ENCODE results near the gene SUPT7L. TPM values are rescaled to one million over a fixed set of nuclear protein-coding genes. Genes with fewer than 3 reads are reported as not detected.

Gene SUPT7L
- total and polyA plus RNA-seq, 2 of the 13 experiments (the other 11 are each of a cell fraction or from before 2014, with no cell fraction given) = 32.9 to 77.5 TPM

- TF ChIP-seq TBL1XR1 (IDR thresholded peaks at IDR 0.05; ENCODE audit: borderline replicate concordance, low read length, partially characterized antibody) (no peak), PAWR (CRISPR knock-in tag; IDR thresholded peaks at IDR 0.05; ENCODE audit: borderline replicate concordance) (no peak), SKI (IDR thresholded peaks at IDR 0.05; ENCODE audit: partially characterized antibody) (no peak), CEBPG (CRISPR knock-in tag; IDR thresholded peaks at IDR 0.05) (peak; percentile 40), ZNF619 (CRISPR knock-in tag; IDR thresholded peaks at IDR 0.05) (no peak), ZNF432 (CRISPR knock-in tag; IDR thresholded peaks at IDR 0.05; ENCODE audit: borderline replicate concordance) (no peak), KDM2A (CRISPR knock-in tag; IDR thresholded peaks at IDR 0.05; ENCODE audit: borderline replicate concordance, low read depth) (no peak), ATF6 (CRISPR knock-in tag; conservative IDR thresholded peaks at IDR 0.05) (no peak), ZNF772 (CRISPR knock-in tag; IDR thresholded peaks at IDR 0.05) (no peak), PRMT3 (CRISPR knock-in tag; IDR thresholded peaks at IDR 0.05; ENCODE audit: borderline replicate concordance, low read depth) (no peak), FOSL2 (CRISPR knock-in tag; IDR thresholded peaks at IDR 0.05) (peak; percentile 74), MBD4 (IDR thresholded peaks at IDR 0.05; ENCODE audit: borderline replicate concordance, low read length) (no peak), ZNF232 (CRISPR knock-in tag; IDR thresholded peaks at IDR 0.05; ENCODE audit: borderline replicate concordance) (no peak)
- TF ChIP-seq, protein P1, sequence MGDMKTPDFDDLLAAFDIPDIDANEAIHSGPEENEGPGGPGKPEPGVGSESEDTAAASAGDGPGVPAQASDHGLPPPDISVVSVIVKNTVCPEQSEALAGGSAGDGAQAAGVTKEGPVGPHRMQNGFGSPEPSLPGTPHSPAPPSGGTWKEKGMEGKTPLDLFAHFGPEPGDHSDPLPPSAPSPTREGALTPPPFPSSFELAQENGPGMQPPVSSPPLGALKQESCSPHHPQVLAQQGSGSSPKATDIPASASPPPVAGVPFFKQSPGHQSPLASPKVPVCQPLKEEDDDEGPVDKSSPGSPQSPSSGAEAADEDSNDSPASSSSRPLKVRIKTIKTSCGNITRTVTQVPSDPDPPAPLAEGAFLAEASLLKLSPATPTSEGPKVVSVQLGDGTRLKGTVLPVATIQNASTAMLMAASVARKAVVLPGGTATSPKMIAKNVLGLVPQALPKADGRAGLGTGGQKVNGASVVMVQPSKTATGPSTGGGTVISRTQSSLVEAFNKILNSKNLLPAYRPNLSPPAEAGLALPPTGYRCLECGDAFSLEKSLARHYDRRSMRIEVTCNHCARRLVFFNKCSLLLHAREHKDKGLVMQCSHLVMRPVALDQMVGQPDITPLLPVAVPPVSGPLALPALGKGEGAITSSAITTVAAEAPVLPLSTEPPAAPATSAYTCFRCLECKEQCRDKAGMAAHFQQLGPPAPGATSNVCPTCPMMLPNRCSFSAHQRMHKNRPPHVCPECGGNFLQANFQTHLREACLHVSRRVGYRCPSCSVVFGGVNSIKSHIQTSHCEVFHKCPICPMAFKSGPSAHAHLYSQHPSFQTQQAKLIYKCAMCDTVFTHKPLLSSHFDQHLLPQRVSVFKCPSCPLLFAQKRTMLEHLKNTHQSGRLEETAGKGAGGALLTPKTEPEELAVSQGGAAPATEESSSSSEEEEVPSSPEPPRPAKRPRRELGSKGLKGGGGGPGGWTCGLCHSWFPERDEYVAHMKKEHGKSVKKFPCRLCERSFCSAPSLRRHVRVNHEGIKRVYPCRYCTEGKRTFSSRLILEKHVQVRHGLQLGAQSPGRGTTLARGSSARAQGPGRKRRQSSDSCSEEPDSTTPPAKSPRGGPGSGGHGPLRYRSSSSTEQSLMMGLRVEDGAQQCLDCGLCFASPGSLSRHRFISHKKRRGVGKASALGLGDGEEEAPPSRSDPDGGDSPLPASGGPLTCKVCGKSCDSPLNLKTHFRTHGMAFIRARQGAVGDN (CRISPR knock-in tag; IDR thresholded peaks at IDR 0.05) = no peak
These were observed 47.4 kb upstream of the SUPT7L start (continued) for GRCh38 chr2:27710640-27711430.
